SK-N-SH (cell line): ENCODE data around the gene B4GALNT3. TPM values are rescaled to one million over a fixed set of nuclear protein-coding genes. Genes with fewer than 3 reads are reported as not detected.

Experiments
- CTCF ChIA-PET: fragments of 300-600, 350-600 bp; formaldehyde crosslinking; extraction: SDS; loops from one replicate; lab custom pipeline; 2021; lab: Yijun Ruan, JAX
- POLR2A ChIA-PET: fragments of 350-600 bp; sonication (Branson Sonifier 250); formaldehyde crosslinking; extraction: SDS; loops from one replicate; lab custom pipeline; 2020; ENCODE audit warnings: antibody characterized with exemption, inconsistent platforms; lab: Yijun Ruan, JAX
- DNase-seq: peaks from one replicate; pipeline ENCODE4 v3.0.0; 2012
- H2AFZ ChIP-seq: fragments of 200-600 bp; sonication (generic); 2 replicates; pipeline ENCODE4 v1.8.1; 2016; ENCODE audit warnings: antibody characterized with exemption, mild to moderate bottlenecking, low read depth
- H3F3A ChIP-seq: fragments of 200-600 bp; sonication (generic); replicated peaks from 2 replicates; pipeline ENCODE3; 2016; ENCODE audit warnings: antibody characterized with exemption, mild to moderate bottlenecking; ENCODE audit not compliant: insufficient read depth
- H3K27ac ChIP-seq, 2 experiments: fragments of 200-500 bp in 1 of 2; fragments of 200-600 bp in 1 of 2; sonication (Bioruptor generic) in 1 of 2; sonication (generic), shearing (Covaris generic) in 1 of 2; 2 replicates each; pipeline versions ENCODE4 v1.5.1 to v1.6.1; 2014 to 2016; ENCODE audit warnings: low read depth in 2 of 2, inconsistent platforms in 1 of 2, low read length in 1 of 2, mild to moderate bottlenecking in 1 of 2, mixed read lengths in 1 of 2
- H3K27me3 ChIP-seq: fragments of 200-600 bp; sonication (generic), shearing (Covaris generic); 2 replicates; pipeline ENCODE4 v1.6.1; 2016; ENCODE audit warnings: mixed run types; ENCODE audit not compliant: insufficient read depth
- H3K36me3 ChIP-seq, 2 experiments: fragments of 200-500 bp in 1 of 2; fragments of 200-600 bp in 1 of 2; sonication (Bioruptor generic) in 1 of 2; sonication (generic) in 1 of 2; replicated peaks in 1 of 2; 2 replicates each; pipeline versions ENCODE3 to v1.5.1; 2014 to 2016; ENCODE audit warnings: low read length in 1 of 2, mild to moderate bottlenecking in 1 of 2; ENCODE audit not compliant: insufficient read depth in 2 of 2, control insufficient read depth in 1 of 2
- H3K4me1 ChIP-seq, 2 experiments: fragments of 200-500 bp in 1 of 2; fragments of 200-600 bp in 1 of 2; sonication (Bioruptor generic) in 1 of 2; sonication (generic), shearing (Covaris generic) in 1 of 2; 2 replicates each; pipeline versions ENCODE4 v1.5.1 to v1.6.1; 2014 to 2016; ENCODE audit warnings: low read depth in 1 of 2, low read length in 1 of 2, mixed run types in 1 of 2; ENCODE audit not compliant: insufficient read depth in 2 of 2, control insufficient read depth in 1 of 2
- H3K4me2 ChIP-seq: fragments of 200-600 bp; sonication (generic), shearing (Covaris generic); 2 replicates; pipeline ENCODE4 v1.6.1; 2017; ENCODE audit warnings: mixed run types
- H3K4me3 ChIP-seq, 2 experiments: fragments of 200-500 bp in 1 of 2; fragments of 200-600 bp in 1 of 2; sonication (Bioruptor generic) in 1 of 2; sonication (generic), shearing (Covaris generic) in 1 of 2; 2 replicates each; pipeline versions ENCODE4 v1.5.1 to v1.8.1; 2014 to 2016; ENCODE audit warnings: low read depth in 2 of 2, inconsistent platforms in 1 of 2, low read length in 1 of 2, mild to moderate bottlenecking in 1 of 2, mixed read lengths in 1 of 2, moderate library complexity in 1 of 2
- H3K79me2 ChIP-seq: fragments of 200-600 bp; sonication (generic); 2 replicates; pipeline ENCODE4 v1.8.1; 2017; ENCODE audit warnings: mild to moderate bottlenecking; ENCODE audit not compliant: insufficient read depth
- H3K9ac ChIP-seq: fragments of 200-600 bp; sonication (generic); 2 replicates; pipeline ENCODE4 v1.6.1; 2017; ENCODE audit warnings: mixed run types
- H3K9me2 ChIP-seq: fragments of 200-600 bp; sonication (generic); 2 replicates; pipeline ENCODE4 v1.6.1; 2017; ENCODE audit warnings: mixed run types
- H3K9me3 ChIP-seq: fragments of 200-600 bp; sonication (generic); 2 replicates; pipeline ENCODE4 v1.6.1; 2017; ENCODE audit warnings: mixed run types, mild to moderate bottlenecking, moderate library complexity
- H4K20me1 ChIP-seq: fragments of 200-600 bp; sonication (generic); 2 replicates; pipeline ENCODE4 v1.6.1; 2017; ENCODE audit warnings: mild to moderate bottlenecking, mixed run types; ENCODE audit not compliant: insufficient read depth
- FOXM1 ChIP-seq: IDR thresholded peaks from 2 replicates; pipeline ENCODE4 v1.4.0; 2012; ENCODE audit warnings: low read depth, mild to moderate bottlenecking
- GABPA ChIP-seq: IDR thresholded peaks from 2 replicates; pipeline ENCODE4 v1.4.0; 2012; ENCODE audit warnings: low read depth, mild to moderate bottlenecking
- GATA2 ChIP-seq: sonication (generic); formaldehyde crosslinking; IDR thresholded peaks from 2 replicates; pipeline ENCODE4 v1.5.0; 2020; ENCODE audit warnings: mild to moderate bottlenecking, missing genetic modification reagents
- MXI1 ChIP-seq: IDR thresholded peaks from 2 replicates; pipeline ENCODE4 v1.6.1; 2012; ENCODE audit warnings: mild to moderate bottlenecking, low read depth, low read length, improper control_type of control experiment
- NRF1 ChIP-seq: IDR thresholded peaks from 2 replicates; pipeline ENCODE4 v1.6.1; 2012; ENCODE audit warnings: low read depth, mild to moderate bottlenecking, low read length
- POLR2AphosphoS5 ChIP-seq: IDR thresholded peaks from 2 replicates; pipeline ENCODE4 v1.6.1; 2012; ENCODE audit warnings: low read depth, low read length
- RAD21 ChIP-seq: IDR thresholded peaks from 2 replicates; pipeline ENCODE4 v1.6.1; 2012; ENCODE audit warnings: mild to moderate bottlenecking, low read length
- RFX5 ChIP-seq: IDR thresholded peaks from 2 replicates; pipeline ENCODE4 v1.6.1; 2012; ENCODE audit warnings: mild to moderate bottlenecking, improper control_type of control experiment, low read length
- SIN3A ChIP-seq: IDR thresholded peaks from 2 replicates; pipeline ENCODE4 v1.6.1; 2012; ENCODE audit warnings: low read depth, mild to moderate bottlenecking, low read length, moderate library complexity, borderline replicate concordance
- SMC3 ChIP-seq: IDR thresholded peaks from 2 replicates; pipeline ENCODE4 v1.6.1; 2012; ENCODE audit warnings: low read depth, low read length, improper control_type of control experiment
- TAF1 ChIP-seq: IDR thresholded peaks from 2 replicates; pipeline ENCODE4 v1.6.1; 2012; ENCODE audit warnings: low read depth, mild to moderate bottlenecking, low read length, moderate library complexity, borderline replicate concordance
- TEAD4 ChIP-seq: IDR thresholded peaks from 2 replicates; pipeline ENCODE4 v1.4.0; 2012; ENCODE audit warnings: mild to moderate bottlenecking, borderline replicate concordance; ENCODE audit not compliant: insufficient read depth
- YY1 ChIP-seq: IDR thresholded peaks from 2 replicates; pipeline ENCODE4 v1.4.0; 2012; ENCODE audit warnings: low read depth, mild to moderate bottlenecking
- WGBS: methylation state at CpG from one replicate; pipeline ENCODE4 v1.1.6; 2017; ENCODE audit warnings: low lambda C conversion rate; 5-methylcytosine and 5-hydroxymethylcytosine counted together
- polyA plus RNA-seq, 3 experiments: library from polyadenylated mRNA; depleted of rRNA; stranded (reverse); fragments of >200 nt; gene quantifications; 2 replicates each; pipeline ENCODE4 v1.2.3, GENCODE V29; 2012
- TF ChIP-seq, protein P1 (sequence below): IDR thresholded peaks from 2 replicates; pipeline ENCODE4 v1.4.0; 2012; ENCODE audit warnings: low read depth, borderline replicate concordance
- TF ChIP-seq, protein P2 (sequence below): fragments of 150-350 bp; IDR thresholded peaks from 2 replicates; pipeline ENCODE4 v1.6.1; 2017; ENCODE audit warnings: antibody characterized with exemption, low read length, low read depth, borderline replicate concordance
- TF ChIP-seq, protein P3 (sequence below): IDR thresholded peaks from 2 replicates; pipeline ENCODE4; 2012
- TF ChIP-seq, protein P4 (sequence below): IDR thresholded peaks from 2 replicates; pipeline ENCODE4 v1.4.0; 2012; ENCODE audit warnings: low read depth, borderline replicate concordance

Gene B4GALNT3
- polyA plus RNA-seq, 1 of the 3 experiments (the other 2 are of a cell fraction): 0.53 TPM

DNA sequence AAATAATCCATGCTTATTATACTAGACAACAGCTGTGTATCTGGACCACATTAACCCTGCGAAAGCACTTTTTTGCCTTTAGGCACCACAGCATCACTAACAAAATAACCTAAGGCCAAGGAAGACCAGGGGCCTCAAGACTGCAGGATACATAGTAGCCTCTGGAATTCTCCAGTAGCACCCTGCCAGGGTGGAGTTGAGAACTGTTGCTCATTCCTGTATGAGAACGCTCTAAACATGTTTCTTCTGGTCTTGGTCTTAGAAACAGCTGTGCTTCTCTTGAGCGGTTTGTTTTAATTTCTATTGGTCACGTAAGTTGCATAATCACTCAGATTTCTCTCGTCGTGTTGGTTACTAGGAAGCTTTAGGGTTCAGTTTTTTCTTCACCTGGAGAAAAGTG lies 7.9 kb downstream of the B4GALNT3 start (continued):
- TF ChIP-seq, protein P1, sequence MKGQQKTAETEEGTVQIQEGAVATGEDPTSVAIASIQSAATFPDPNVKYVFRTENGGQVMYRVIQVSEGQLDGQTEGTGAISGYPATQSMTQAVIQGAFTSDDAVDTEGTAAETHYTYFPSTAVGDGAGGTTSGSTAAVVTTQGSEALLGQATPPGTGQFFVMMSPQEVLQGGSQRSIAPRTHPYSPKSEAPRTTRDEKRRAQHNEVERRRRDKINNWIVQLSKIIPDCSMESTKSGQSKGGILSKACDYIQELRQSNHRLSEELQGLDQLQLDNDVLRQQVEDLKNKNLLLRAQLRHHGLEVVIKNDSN: no peak
- TF ChIP-seq POLR2AphosphoS5 (no peak), GATA2 (CRISPR knock-in tag) (no peak), GABPA (no peak), YY1 (no peak), TEAD4 (no peak), RAD21 (no peak), SIN3A (no peak)
- TF ChIP-seq, protein P2, sequence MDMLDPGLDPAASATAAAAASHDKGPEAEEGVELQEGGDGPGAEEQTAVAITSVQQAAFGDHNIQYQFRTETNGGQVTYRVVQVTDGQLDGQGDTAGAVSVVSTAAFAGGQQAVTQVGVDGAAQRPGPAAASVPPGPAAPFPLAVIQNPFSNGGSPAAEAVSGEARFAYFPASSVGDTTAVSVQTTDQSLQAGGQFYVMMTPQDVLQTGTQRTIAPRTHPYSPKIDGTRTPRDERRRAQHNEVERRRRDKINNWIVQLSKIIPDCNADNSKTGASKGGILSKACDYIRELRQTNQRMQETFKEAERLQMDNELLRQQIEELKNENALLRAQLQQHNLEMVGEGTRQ: no peak
- TF ChIP-seq, protein P3, sequence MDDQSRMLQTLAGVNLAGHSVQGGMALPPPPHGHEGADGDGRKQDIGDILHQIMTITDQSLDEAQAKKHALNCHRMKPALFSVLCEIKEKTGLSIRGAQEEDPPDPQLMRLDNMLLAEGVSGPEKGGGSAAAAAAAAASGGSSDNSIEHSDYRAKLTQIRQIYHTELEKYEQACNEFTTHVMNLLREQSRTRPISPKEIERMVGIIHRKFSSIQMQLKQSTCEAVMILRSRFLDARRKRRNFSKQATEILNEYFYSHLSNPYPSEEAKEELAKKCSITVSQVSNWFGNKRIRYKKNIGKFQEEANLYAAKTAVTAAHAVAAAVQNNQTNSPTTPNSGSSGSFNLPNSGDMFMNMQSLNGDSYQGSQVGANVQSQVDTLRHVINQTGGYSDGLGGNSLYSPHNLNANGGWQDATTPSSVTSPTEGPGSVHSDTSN: no peak
- TF ChIP-seq, all 33 proteins: peak for 0

DNA sequence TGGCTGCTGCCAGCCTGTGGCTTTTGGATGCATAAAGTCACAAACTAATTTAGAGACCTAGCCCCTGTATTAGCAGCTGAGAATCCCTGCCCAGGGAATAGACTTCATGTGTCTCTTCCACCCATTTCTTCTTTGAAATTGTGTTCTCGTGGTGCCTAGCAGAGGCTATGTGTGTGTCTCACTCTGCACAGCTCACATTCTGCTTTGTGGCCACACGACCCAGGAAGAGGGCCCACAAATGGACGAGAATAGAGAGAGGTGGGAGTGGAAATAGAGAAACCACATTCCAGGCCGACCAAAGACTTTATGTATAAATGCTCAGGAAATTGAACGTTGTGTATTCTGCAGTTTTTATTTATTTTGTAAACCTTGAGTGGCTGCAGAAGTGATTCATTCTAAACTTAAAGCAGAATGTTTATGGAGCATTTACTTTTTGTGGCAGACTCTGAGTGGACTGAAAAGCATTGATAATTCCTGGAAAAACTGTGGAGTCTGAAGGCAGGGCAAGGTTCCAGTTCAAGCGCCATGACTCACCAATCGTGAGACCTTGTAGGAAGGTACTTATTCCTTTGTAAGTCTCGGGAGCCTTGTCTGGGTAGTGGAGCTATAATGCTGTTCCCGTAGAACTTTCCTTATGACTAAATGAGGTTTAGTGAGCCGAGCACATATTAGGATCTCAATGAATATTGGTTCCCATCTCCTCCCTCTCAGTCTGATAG lies 9.1 kb downstream of the B4GALNT3 start:
- TF ChIP-seq RFX5 (no peak), GABPA (no peak), TEAD4 (no peak), SMC3 (no peak), MXI1 (no peak), TAF1 (no peak), FOXM1 (no peak), SIN3A (no peak), NRF1 (no peak)
- TF ChIP-seq, protein P3: no peak
- TF ChIP-seq, protein P4, sequence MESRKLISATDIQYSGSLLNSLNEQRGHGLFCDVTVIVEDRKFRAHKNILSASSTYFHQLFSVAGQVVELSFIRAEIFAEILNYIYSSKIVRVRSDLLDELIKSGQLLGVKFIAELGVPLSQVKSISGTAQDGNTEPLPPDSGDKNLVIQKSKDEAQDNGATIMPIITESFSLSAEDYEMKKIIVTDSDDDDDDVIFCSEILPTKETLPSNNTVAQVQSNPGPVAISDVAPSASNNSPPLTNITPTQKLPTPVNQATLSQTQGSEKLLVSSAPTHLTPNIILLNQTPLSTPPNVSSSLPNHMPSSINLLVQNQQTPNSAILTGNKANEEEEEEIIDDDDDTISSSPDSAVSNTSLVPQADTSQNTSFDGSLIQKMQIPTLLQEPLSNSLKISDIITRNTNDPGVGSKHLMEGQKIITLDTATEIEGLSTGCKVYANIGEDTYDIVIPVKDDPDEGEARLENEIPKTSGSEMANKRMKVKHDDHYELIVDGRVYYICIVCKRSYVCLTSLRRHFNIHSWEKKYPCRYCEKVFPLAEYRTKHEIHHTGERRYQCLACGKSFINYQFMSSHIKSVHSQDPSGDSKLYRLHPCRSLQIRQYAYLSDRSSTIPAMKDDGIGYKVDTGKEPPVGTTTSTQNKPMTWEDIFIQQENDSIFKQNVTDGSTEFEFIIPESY: no peak
- H3K4me1 ChIP-seq: no peaks in the 10 kb centered on the region
- no peak overlapping the region for H2AFZ ChIP-seq
- no peaks in the 10 kb centered on the region for H3K9me3 ChIP-seq
- ChIA-PET CTCF (interaction anchor here (4.1 kb wide), 1 partner anchor 26 kb away, joined by 18 read pairs; no protein-coding TSS in a partner anchor), POLR2A (no interaction called here)
- no peak overlapping the region for H3K4me3 ChIP-seq
- no peaks in the 10 kb centered on the region for H3K9me2 ChIP-seq
- 53% methylated on average over 10 of the region's 10 CpGs for WGBS
- H3K36me3 ChIP-seq: no peaks in the 10 kb centered on the region
- H3K27ac ChIP-seq: no peak overlapping the region
- H3K27me3 ChIP-seq: no peaks in the 10 kb centered on the region; the same call in 1 of the 2 replicates
- no peaks in the 10 kb centered on the region for H4K20me1 ChIP-seq
- H3K4me2 ChIP-seq: peak overlapping the region; percentile 16; the same call in 1 of the 2 replicates
- DNase-seq: no peak
- no peaks in the 10 kb centered on the region for H3K79me2 ChIP-seq
- no peaks in the 10 kb centered on the region for H3F3A ChIP-seq
- no peak overlapping the region for H3K9ac ChIP-seq
